ENCODE data around the gene DDX3Y.

DDX3Y gene

GRCh38 chrY:12904618-12905516 lies at the start of gene DDX3Y:
DDX3Y (plus strand) TSS chrY:12904868; CDS start chrY:12904937, 69 bp downstream.
- DNase-seq (ENCODE audit: low read depth in 2 of 2), result peak in 1 of 2 donors; percentile 70

DNA sequence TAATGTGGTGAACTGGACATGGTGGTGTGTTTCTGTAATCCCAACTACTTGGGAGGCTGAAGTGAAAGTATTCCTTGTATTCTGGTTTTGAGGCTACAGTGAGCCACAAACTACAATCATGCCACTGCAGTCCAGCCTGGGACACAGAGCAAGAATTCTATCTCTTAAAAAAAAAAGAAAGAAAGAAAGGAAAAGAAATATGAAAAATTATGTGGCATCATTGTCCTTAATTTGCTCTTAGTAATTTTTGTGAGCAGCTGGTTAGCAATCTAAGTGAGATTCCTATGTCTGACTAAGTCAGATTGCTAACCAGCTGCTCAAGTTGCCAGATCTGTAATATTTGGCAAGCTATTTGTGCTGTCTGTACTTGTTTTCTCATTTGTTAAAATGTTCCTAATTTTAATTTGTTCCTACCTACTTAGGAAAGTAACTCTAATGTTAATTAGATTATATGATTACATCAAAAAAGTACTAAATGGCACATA lies 48.8 kb upstream of the DDX3Y start:
- no peak for DNase-seq (ENCODE audit: low read depth in 2 of 2)

- DNase-seq (ENCODE audit: low read depth in 2 of 2), result no peak
These were observed 36.7 kb upstream of the DDX3Y start for GRCh38 chrY:12867960-12868359.

- no peak for DNase-seq (ENCODE audit: low read depth in 2 of 2)
These were observed 7.7 kb upstream of the DDX3Y start for GRCh38 chrY:12896973-12897372.

- DNase-seq (ENCODE audit: low read depth in 2 of 2), result no peak
These were observed 6.1 kb upstream of the DDX3Y start for GRCh38 chrY:12898604-12899003.

DNA sequence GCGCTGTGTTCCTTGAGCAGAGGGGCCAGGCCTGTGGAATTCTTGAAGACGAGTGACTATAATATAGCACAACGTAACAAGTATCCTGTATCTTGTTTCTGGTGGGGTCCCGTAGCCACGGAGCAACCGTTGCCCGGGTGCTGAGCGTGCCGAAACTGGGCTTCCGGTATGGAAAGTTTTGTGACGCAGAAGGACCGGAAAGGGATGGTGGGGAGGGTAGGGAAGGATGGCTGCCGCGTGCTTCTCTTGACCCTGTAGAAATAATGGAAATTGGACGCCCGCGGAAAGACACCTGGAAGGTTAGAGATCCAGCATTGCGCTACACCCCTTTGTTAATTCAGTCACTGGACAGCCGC lies 827 bp downstream of the DDX3Y start:
- peak in 1 of 2 donors; percentile 42 for DNase-seq (ENCODE audit: low read depth in 2 of 2)

- no peak for DNase-seq (ENCODE audit: low read depth in 2 of 2)
These were observed 1.2 kb downstream of the DDX3Y start for GRCh38 chrY:12905895-12906294.

DNA sequence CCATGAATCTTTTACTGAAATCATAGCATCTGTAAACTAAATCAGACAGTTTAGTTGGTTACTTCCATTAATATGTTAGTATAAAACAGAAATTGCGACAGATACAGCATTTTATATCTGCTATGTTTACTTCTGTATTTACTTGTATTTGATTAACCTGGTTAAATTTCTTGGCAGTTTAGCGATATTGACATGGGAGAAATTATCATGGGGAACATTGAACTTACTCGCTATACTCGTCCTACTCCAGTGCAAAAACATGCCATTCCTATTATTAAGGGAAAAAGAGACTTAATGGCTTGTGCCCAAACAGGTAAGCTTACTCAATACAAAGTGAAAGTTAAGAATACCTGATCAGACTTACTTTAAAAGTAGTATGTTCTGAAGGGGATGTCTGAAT lies 8.9 kb downstream of the DDX3Y start:
- no peak for DNase-seq (ENCODE audit: low read depth in 2 of 2)

DNA sequence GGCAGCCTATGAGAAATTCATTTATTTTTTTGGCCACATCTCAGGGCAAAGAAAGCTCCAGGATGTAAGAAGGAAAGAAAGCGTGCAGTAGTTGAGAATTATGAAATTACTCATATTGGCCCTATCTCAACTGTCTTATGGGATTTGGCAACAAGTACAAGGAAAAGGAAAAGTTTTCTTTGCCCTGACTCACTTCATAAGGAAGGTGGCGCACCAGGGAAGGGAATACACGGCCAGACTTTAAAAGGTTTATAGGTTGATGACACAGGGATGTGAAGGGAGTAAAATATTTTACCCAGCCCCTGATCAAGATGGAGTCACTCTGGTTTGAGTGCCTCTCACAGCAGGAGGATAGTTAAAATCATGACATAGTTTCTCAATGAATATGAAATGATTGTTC lies 23.4 kb downstream of the DDX3Y start:
- no peak for DNase-seq (ENCODE audit: low read depth in 2 of 2)

DNA sequence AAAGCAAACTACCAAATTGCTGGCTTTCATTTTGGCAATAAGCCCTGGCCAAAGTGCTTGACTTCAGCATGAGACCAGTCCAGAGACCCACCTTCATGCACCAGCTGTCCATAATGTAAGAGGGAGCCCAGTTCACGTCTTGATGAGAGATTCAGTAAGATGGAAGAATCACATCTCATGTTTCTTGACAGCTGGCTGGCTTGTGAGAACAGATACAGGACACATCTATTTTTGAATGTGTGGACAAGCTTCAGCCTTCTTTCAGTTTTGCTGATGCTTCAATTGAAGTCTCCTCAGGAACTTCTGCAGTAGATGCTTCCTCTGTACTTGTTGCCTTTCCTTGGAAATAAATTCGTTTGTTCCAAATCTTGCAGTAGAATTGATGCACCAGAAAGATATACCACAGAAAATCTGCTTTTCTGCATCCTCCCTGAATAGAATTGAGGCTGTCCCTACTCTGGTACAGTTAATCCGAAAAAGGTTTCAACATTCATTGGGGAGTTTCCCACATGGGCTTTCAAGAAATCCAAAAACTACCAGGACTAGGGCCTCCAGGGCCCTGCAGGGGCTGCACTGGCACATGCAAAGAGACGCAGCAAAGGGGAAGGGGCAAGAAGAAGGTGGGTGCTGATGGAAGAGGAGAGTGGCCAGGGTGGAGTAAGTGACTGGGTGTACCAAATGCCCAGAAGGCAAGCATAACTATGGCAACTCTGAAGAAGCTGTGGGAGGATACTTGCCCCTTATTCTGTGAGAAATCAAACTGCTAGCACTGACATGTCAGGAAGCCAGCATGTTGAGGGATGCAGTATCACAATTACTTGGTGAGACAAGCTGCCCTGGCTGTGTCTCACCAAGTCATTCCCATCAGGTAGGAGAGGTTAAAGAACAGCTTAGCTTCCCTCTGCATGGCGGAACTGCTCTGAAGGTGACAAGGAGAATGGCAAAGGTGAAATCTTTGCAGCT lies 37.3 kb downstream of the DDX3Y start:
- DNase-seq (ENCODE audit: low read depth in 2 of 2), result no peak
